ENCODE measurements around the gene TCTN2.

Gene TCTN2

GRCh38 chr12:123721245-123721644 lies 50.3 kb downstream of the TCTN2 start:
- H3K18ac ChIP-seq (ENCODE audit: low read length): no peak overlapping the region
- no peak overlapping the region for H4K5ac ChIP-seq (ENCODE audit: low read length)
- H3K4me1 ChIP-seq (ENCODE audit: control insufficient read depth, low read depth, low read length): peaks cover 5% of the 10 kb centered on the region
- H3K27me3 ChIP-seq (ENCODE audit: insufficient read depth, low read length, poor library complexity): no peaks in the 10 kb centered on the region
- no peak overlapping the region for H2BK120ac ChIP-seq (ENCODE audit: low read depth, low read length)
- peaks cover 9% of the 10 kb centered on the region for H3K79me2 ChIP-seq (ENCODE audit: control insufficient read depth, insufficient read depth, low read length)
- H3K27ac ChIP-seq (ENCODE audit: low read depth, low read length): no peak overlapping the region
- H3K56ac ChIP-seq (ENCODE audit: low read length): no peak overlapping the region
- no peak for DNase-seq
- peaks cover 6% of the 10 kb centered on the region for H3K79me1 ChIP-seq (ENCODE audit: low read length)
- peaks cover 3% of the 10 kb centered on the region for H3K36me3 ChIP-seq (ENCODE audit: control insufficient read depth, insufficient read depth, low read length)
- no peak overlapping the region for H2BK15ac ChIP-seq (replicated peaks; ENCODE audit: low read depth)
- WGBS (ENCODE audit: extremely low coverage, insufficient coverage, low lambda C conversion rate): no CpG with 5 or more reads among the region's 2 CpGs
- H3K23ac ChIP-seq (ENCODE audit: low read length): no peak overlapping the region
- H4K8ac ChIP-seq (ENCODE audit: low read depth, low read length): no peak overlapping the region
- no peak overlapping the region for H3K9ac ChIP-seq (ENCODE audit: low read length)
- H3K4me2 ChIP-seq (ENCODE audit: low read length): no peak overlapping the region
- no peak overlapping the region for H3K4ac ChIP-seq (ENCODE audit: low read depth, low read length)
- H2AK5ac ChIP-seq (ENCODE audit: low read length): no peak overlapping the region
- H3K4me3 ChIP-seq (ENCODE audit: low read length): no peak overlapping the region
- no peak overlapping the region for H2BK5ac ChIP-seq (ENCODE audit: low read length)

GRCh38 chr12:123723011-123723410 lies 52.1 kb downstream of the TCTN2 start:
- Histone ChIP-seq H3K4me3 (ENCODE audit: low read length) (no peak overlapping the region), H4K5ac (ENCODE audit: low read length) (no peak overlapping the region), H2AK5ac (ENCODE audit: low read length) (no peak overlapping the region), H3K4me1 (ENCODE audit: control insufficient read depth, low read depth, low read length) (peaks cover 5% of the 10 kb centered on the region), H2BK15ac (replicated peaks; ENCODE audit: low read depth) (no peak overlapping the region), H4K8ac (ENCODE audit: low read depth, low read length) (no peak overlapping the region), H3K18ac (ENCODE audit: low read length) (no peak overlapping the region), H3K23ac (ENCODE audit: low read length) (no peak overlapping the region), H3K27me3 (ENCODE audit: insufficient read depth, low read length, poor library complexity) (no peaks in the 10 kb centered on the region), H2BK120ac (ENCODE audit: low read depth, low read length) (no peak overlapping the region), H3K56ac (ENCODE audit: low read length) (no peak overlapping the region), H3K79me1 (ENCODE audit: low read length) (peaks cover 5% of the 10 kb centered on the region), H3K4me2 (ENCODE audit: low read length) (no peak overlapping the region), H2BK5ac (ENCODE audit: low read length) (no peak overlapping the region), H3K4ac (ENCODE audit: low read depth, low read length) (no peak overlapping the region), H3K27ac (ENCODE audit: low read depth, low read length) (no peak overlapping the region), H3K79me2 (ENCODE audit: control insufficient read depth, insufficient read depth, low read length) (peaks cover 4% of the 10 kb centered on the region), H3K36me3 (ENCODE audit: control insufficient read depth, insufficient read depth, low read length) (peaks cover 8% of the 10 kb centered on the region), H3K9ac (ENCODE audit: low read length) (no peak overlapping the region)
- whole genome bisulfite sequencing (ENCODE audit: extremely low coverage, insufficient coverage, low lambda C conversion rate): 100% methylated on average over 1 of the region's 8 CpGs
- no peak for DNase-seq

GRCh38 chr12:123723765-123724164 lies 52.9 kb downstream of the TCTN2 start:
- H3K18ac ChIP-seq (ENCODE audit: low read length): no peak overlapping the region
- peaks cover 5% of the 10 kb centered on the region for H3K79me1 ChIP-seq (ENCODE audit: low read length)
- H3K27me3 ChIP-seq (ENCODE audit: insufficient read depth, low read length, poor library complexity): no peaks in the 10 kb centered on the region
- no peak overlapping the region for H3K4ac ChIP-seq (ENCODE audit: low read depth, low read length)
- peaks cover 4% of the 10 kb centered on the region for H3K79me2 ChIP-seq (ENCODE audit: control insufficient read depth, insufficient read depth, low read length)
- no peak overlapping the region for H2BK15ac ChIP-seq (replicated peaks; ENCODE audit: low read depth)
- peaks cover 5% of the 10 kb centered on the region for H3K4me1 ChIP-seq (ENCODE audit: control insufficient read depth, low read depth, low read length)
- H4K5ac ChIP-seq (ENCODE audit: low read length): no peak overlapping the region
- no peak overlapping the region for H3K4me3 ChIP-seq (ENCODE audit: low read length)
- no peak overlapping the region for H3K9ac ChIP-seq (ENCODE audit: low read length)
- no peak overlapping the region for H2BK5ac ChIP-seq (ENCODE audit: low read length)
- no peak overlapping the region for H4K8ac ChIP-seq (ENCODE audit: low read depth, low read length)
- H3K4me2 ChIP-seq (ENCODE audit: low read length): no peak overlapping the region
- H3K36me3 ChIP-seq (ENCODE audit: control insufficient read depth, insufficient read depth, low read length): peaks cover 9% of the 10 kb centered on the region
- H3K27ac ChIP-seq (ENCODE audit: low read depth, low read length): no peak overlapping the region
- H3K23ac ChIP-seq (ENCODE audit: low read length): no peak overlapping the region
- H3K56ac ChIP-seq (ENCODE audit: low read length): no peak overlapping the region
- WGBS (ENCODE audit: extremely low coverage, insufficient coverage, low lambda C conversion rate): no CpG with 5 or more reads among the region's 5 CpGs
- H2AK5ac ChIP-seq (ENCODE audit: low read length): no peak overlapping the region
- no peak for DNase-seq
- no peak overlapping the region for H2BK120ac ChIP-seq (ENCODE audit: low read depth, low read length)

GRCh38 chr12:123726244-123726643 lies 55.3 kb downstream of the TCTN2 start:
- no CpG with 5 or more reads among the region's 2 CpGs for WGBS (ENCODE audit: extremely low coverage, insufficient coverage, low lambda C conversion rate)
- no peak overlapping the region for H3K18ac ChIP-seq (ENCODE audit: low read length)
- H2BK5ac ChIP-seq (ENCODE audit: low read length): no peak overlapping the region
- no peak overlapping the region for H3K9ac ChIP-seq (ENCODE audit: low read length)
- peaks cover 2% of the 10 kb centered on the region for H3K4me1 ChIP-seq (ENCODE audit: control insufficient read depth, low read depth, low read length)
- H3K79me2 ChIP-seq (ENCODE audit: control insufficient read depth, insufficient read depth, low read length): peaks cover 3% of the 10 kb centered on the region
- H3K4me3 ChIP-seq (ENCODE audit: low read length): no peak overlapping the region
- H2AK5ac ChIP-seq (ENCODE audit: low read length): no peak overlapping the region
- no peak overlapping the region for H3K4ac ChIP-seq (ENCODE audit: low read depth, low read length)
- no peak for DNase-seq
- H4K8ac ChIP-seq (ENCODE audit: low read depth, low read length): no peak overlapping the region
- H2BK120ac ChIP-seq (ENCODE audit: low read depth, low read length): no peak overlapping the region
- H3K27ac ChIP-seq (ENCODE audit: low read depth, low read length): no peak overlapping the region
- no peak overlapping the region for H3K4me2 ChIP-seq (ENCODE audit: low read length)
- peaks cover 4% of the 10 kb centered on the region for H3K79me1 ChIP-seq (ENCODE audit: low read length)
- peaks cover 8% of the 10 kb centered on the region for H3K36me3 ChIP-seq (ENCODE audit: control insufficient read depth, insufficient read depth, low read length)
- H3K56ac ChIP-seq (ENCODE audit: low read length): no peak overlapping the region
- H4K5ac ChIP-seq (ENCODE audit: low read length): no peak overlapping the region
- H3K27me3 ChIP-seq (ENCODE audit: insufficient read depth, low read length, poor library complexity): no peaks in the 10 kb centered on the region
- no peak overlapping the region for H2BK15ac ChIP-seq (replicated peaks; ENCODE audit: low read depth)
- H3K23ac ChIP-seq (ENCODE audit: low read length): no peak overlapping the region

- Histone ChIP-seq H3K4me1 (ENCODE audit: control insufficient read depth, low read depth, low read length) (peaks cover 2% of the 10 kb centered on the region), H3K27me3 (ENCODE audit: insufficient read depth, low read length, poor library complexity) (no peaks in the 10 kb centered on the region), H3K79me1 (ENCODE audit: low read length) (peaks cover 1% of the 10 kb centered on the region), H3K4me3 (ENCODE audit: low read length) (no peak overlapping the region), H3K18ac (ENCODE audit: low read length) (no peak overlapping the region), H2BK15ac (replicated peaks; ENCODE audit: low read depth) (no peak overlapping the region), H4K8ac (ENCODE audit: low read depth, low read length) (no peak overlapping the region), H3K56ac (ENCODE audit: low read length) (no peak overlapping the region), H3K79me2 (ENCODE audit: control insufficient read depth, insufficient read depth, low read length) (no peaks in the 10 kb centered on the region), H3K9ac (ENCODE audit: low read length) (no peak overlapping the region), H3K23ac (ENCODE audit: low read length) (no peak overlapping the region), H3K27ac (ENCODE audit: low read depth, low read length) (no peak overlapping the region), H4K5ac (ENCODE audit: low read length) (no peak overlapping the region), H2AK5ac (ENCODE audit: low read length) (no peak overlapping the region), H2BK120ac (ENCODE audit: low read depth, low read length) (no peak overlapping the region), H3K4me2 (ENCODE audit: low read length) (no peak overlapping the region), H3K36me3 (ENCODE audit: control insufficient read depth, insufficient read depth, low read length) (peaks cover 8% of the 10 kb centered on the region), H3K4ac (ENCODE audit: low read depth, low read length) (no peak overlapping the region), H2BK5ac (ENCODE audit: low read length) (no peak overlapping the region)
- WGBS (ENCODE audit: extremely low coverage, insufficient coverage, low lambda C conversion rate): no CpG with 5 or more reads among the region's 2 CpGs
- DNase-seq: no peak
Measured at GRCh38 chr12:123726962-123727361, 56.0 kb downstream of the TCTN2 start.

- H3K4ac ChIP-seq (ENCODE audit: low read depth, low read length): no peak overlapping the region
- peaks cover 2% of the 10 kb centered on the region for H3K4me1 ChIP-seq (ENCODE audit: control insufficient read depth, low read depth, low read length)
- H3K56ac ChIP-seq (ENCODE audit: low read length): no peak overlapping the region
- H3K9ac ChIP-seq (ENCODE audit: low read length): no peak overlapping the region
- H2BK5ac ChIP-seq (ENCODE audit: low read length): no peak overlapping the region
- H2AK5ac ChIP-seq (ENCODE audit: low read length): no peak overlapping the region
- WGBS (ENCODE audit: extremely low coverage, insufficient coverage, low lambda C conversion rate): no CpG with 5 or more reads among the region's 3 CpGs
- H3K23ac ChIP-seq (ENCODE audit: low read length): no peak overlapping the region
- DNase-seq: no peak
- H3K79me1 ChIP-seq (ENCODE audit: low read length): peaks cover 1% of the 10 kb centered on the region
- no peak overlapping the region for H3K18ac ChIP-seq (ENCODE audit: low read length)
- H3K79me2 ChIP-seq (ENCODE audit: control insufficient read depth, insufficient read depth, low read length): no peaks in the 10 kb centered on the region
- no peak overlapping the region for H4K5ac ChIP-seq (ENCODE audit: low read length)
- no peak overlapping the region for H2BK120ac ChIP-seq (ENCODE audit: low read depth, low read length)
- no peaks in the 10 kb centered on the region for H3K27me3 ChIP-seq (ENCODE audit: insufficient read depth, low read length, poor library complexity)
- no peak overlapping the region for H3K4me3 ChIP-seq (ENCODE audit: low read length)
- H2BK15ac ChIP-seq (replicated peaks; ENCODE audit: low read depth): no peak overlapping the region
- peaks cover 10% of the 10 kb centered on the region for H3K36me3 ChIP-seq (ENCODE audit: control insufficient read depth, insufficient read depth, low read length)
- no peak overlapping the region for H3K4me2 ChIP-seq (ENCODE audit: low read length)
- H4K8ac ChIP-seq (ENCODE audit: low read depth, low read length): no peak overlapping the region
- H3K27ac ChIP-seq (ENCODE audit: low read depth, low read length): no peak overlapping the region
Measured at GRCh38 chr12:123727878-123728277, 57.0 kb downstream of the TCTN2 start.

All from mesendoderm (in vitro differentiated cells).